Stomach (tissue), 9 donors: ENCODE measurements around the gene CLDN7. TPM values are rescaled to one million over a fixed set of nuclear protein-coding genes. Genes with fewer than 3 reads are reported as not detected.
A peak's percentile ranks its signal among the peaks of the same experiment; 100 is the strongest.

ENCODE experiments used
- DNase-seq, 2 donors: peaks; one replicate each; pipeline versions ENCODE4 v3.0.0 to v3.0.0-alpha.2; 2013 to 2019
- H3K27ac ChIP-seq, 5 donors: fragments of 200-600 bp in 4 of 5; sonication (generic) in 4 of 5; one replicate each; pipeline ENCODE4 v1.5.1; 2013 to 2019; ENCODE audit warnings: mild to moderate bottlenecking in 1 of 5, moderate library complexity in 1 of 5
- H3K27me3 ChIP-seq, 3 donors: fragments of 200-600 bp; sonication (generic); one replicate each; pipeline ENCODE4 v1.5.1; 2017 to 2019; ENCODE audit warnings: mixed run types in 1 of 3
- H3K36me3 ChIP-seq, 4 donors: fragments of 200-600 bp; sonication (generic); 1 replicate in 3 of 4; 2 replicates in 1 of 4; pipeline ENCODE4 v1.5.1; 2016 to 2019
- H3K4me1 ChIP-seq, 4 donors: fragments of 200-600 bp; sonication (generic); one replicate each; pipeline ENCODE4 v1.5.1; 2016 to 2019
- H3K4me3 ChIP-seq, 4 donors: fragments of 200-600 bp; sonication (generic) in 3 of 4; one replicate each; pipeline ENCODE4 v1.5.1; 2016 to 2019; ENCODE audit warnings: mild to moderate bottlenecking in 1 of 4
- H3K9me3 ChIP-seq, 4 donors: fragments of 200-600 bp; sonication (generic); one replicate each; pipeline ENCODE4 v1.5.1; 2016 to 2019
- EP300 ChIP-seq: sonication (generic); formaldehyde crosslinking; IDR thresholded peaks from one replicate; pipeline ENCODE4 v1.6.1; 2017; ENCODE audit warnings: antibody characterized with exemption
- POLR2A ChIP-seq, 4 donors: fragments of 450-650 bp; IDR thresholded peaks; one replicate each; pipeline ENCODE4 v1.6.1; 2016; ENCODE audit warnings: antibody characterized with exemption in 4 of 4, control low read depth in 2 of 4, mild to moderate bottlenecking in 1 of 4, moderate library complexity in 1 of 4
- POLR2AphosphoS5 ChIP-seq, 3 donors: sonication (generic); formaldehyde crosslinking; IDR thresholded peaks; one replicate each; pipeline ENCODE4 v1.6.1; 2016; ENCODE audit warnings: antibody characterized with exemption in 3 of 3
- WGBS, 5 donors: extraction: QIAGEN DNeasy Blood & Tissue Kit in 3 of 5; methylation state at CpG; one replicate each; pipeline versions ENCODE4 v1.1.5 to v1.1.7; 2013 to 2018; 5-methylcytosine and 5-hydroxymethylcytosine counted together
- intact Hi-C: fragments of 100-400 bp; cut with DNase I; formaldehyde crosslinking; loops from one replicate; pipeline ENCODE4 v1.15.1; 2023; ENCODE audit warnings: low total_unique reads
- polyA plus RNA-seq, 3 donors: library from polyadenylated mRNA; stranded (reverse); fragments of 200-250 nt; gene quantifications; one replicate each; pipeline ENCODE4 v1.2.3, GENCODE V29; 2013
- total RNA-seq, 5 donors: library from RNA; depleted of rRNA; stranded (reverse); fragments of >200 nt; gene quantifications; one replicate each; pipeline versions ENCODE4 v1.1.0 to v1.2.3, GENCODE V29; 2014 to 2016
- TF ChIP-seq, protein P1 (sequence below), 7 experiments: fragments of 450-650 bp in 4 of 7; fragments of 200-600 bp in 3 of 7; sonication (generic) in 3 of 7; IDR thresholded peaks; one replicate each; pipeline ENCODE4 v1.5.1; 2016 to 2019; ENCODE audit warnings: antibody characterized with exemption in 7 of 7, control low read depth in 2 of 7, mild to moderate bottlenecking in 1 of 7
- donor health status: healthy with polysubstance abuse.
- donor health status: Bipolar disorder and iron deficiency.
- donor health status: healthy.

The CLDN7 gene
- total and polyA plus RNA-seq, 8 donors: 1.8 to 829 (median 13.7) TPM

DNA sequence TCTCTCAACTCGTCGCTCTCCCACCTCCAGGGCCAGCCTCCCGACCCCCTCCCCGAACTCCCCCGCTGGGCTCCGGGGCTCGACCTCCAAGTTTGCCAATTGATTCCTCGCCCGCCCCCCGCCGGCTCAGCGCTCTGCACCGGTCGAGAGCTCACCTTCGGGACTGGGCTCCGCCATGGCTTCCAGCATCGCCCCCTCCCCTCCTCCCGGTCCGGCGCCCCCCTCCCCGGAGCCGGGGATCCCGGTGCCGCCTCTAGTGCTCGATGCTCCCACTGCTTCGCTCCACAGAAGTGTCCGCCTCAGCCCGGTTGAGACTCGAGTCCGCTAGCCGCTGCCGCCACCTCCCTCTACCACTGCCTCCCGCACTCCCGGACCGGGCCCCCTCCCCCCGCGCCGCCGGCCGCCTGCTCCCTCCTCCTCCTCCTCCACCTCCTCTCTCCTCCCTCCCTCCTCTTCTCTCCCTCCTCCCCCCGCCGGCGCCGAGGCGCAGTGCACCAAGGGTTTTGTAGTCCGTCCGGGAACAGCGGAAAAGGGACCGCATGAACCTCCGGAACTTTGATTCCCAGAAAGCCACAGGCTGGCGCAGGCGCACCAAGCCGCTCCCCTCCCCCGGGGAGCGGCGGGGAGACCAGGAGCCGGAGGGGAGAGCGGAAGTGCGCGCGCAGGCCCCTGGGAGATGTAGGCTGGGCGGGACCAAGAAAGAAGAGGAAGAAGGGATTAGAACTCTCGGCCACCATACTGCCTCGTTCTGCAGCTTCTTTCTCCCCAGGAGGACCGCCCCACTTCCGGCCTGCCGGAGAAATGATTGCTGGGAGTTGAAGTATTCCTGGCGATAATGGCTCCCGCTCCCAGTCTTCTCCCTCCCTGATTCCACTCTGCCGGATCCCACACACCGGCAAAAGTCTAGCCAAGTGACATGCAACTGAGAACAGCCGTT lies 22.9 kb downstream of the CLDN7 start, which contains the start of gene PHF23:
TSS of gene PHF23 (minus strand) at position 367 of the 937 bp plus-strand sequence. CDS start at position 189, 178 bp downstream.
- Histone ChIP-seq H3K4me3 (peak within 1 kb of the TSS; percentile 97 to 100 (median 98)), H3K4me1 (peaks cover 39 to 65% (median 57%) of the 10 kb centered on the region in 4 donors), H3K36me3 (peaks cover 24 to 43% (median 39%) of the 10 kb centered on the region in 4 donors), H3K27ac (peak within 1 kb of the TSS; percentile 88 to 99 (median 97)), H3K9me3 (no peaks in the 10 kb centered on the region), H3K27me3 (no peaks in the 10 kb centered on the region)
- TF ChIP-seq, protein P1, sequence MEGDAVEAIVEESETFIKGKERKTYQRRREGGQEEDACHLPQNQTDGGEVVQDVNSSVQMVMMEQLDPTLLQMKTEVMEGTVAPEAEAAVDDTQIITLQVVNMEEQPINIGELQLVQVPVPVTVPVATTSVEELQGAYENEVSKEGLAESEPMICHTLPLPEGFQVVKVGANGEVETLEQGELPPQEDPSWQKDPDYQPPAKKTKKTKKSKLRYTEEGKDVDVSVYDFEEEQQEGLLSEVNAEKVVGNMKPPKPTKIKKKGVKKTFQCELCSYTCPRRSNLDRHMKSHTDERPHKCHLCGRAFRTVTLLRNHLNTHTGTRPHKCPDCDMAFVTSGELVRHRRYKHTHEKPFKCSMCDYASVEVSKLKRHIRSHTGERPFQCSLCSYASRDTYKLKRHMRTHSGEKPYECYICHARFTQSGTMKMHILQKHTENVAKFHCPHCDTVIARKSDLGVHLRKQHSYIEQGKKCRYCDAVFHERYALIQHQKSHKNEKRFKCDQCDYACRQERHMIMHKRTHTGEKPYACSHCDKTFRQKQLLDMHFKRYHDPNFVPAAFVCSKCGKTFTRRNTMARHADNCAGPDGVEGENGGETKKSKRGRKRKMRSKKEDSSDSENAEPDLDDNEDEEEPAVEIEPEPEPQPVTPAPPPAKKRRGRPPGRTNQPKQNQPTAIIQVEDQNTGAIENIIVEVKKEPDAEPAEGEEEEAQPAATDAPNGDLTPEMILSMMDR (IDR thresholded peaks at IDR 0.05): peak in 2 of 7 experiments; percentile 40 to 52
- TF ChIP-seq POLR2A (IDR thresholded peaks at IDR 0.05): no peak
- TF ChIP-seq EP300: no peak
- peak; percentile 61 to 96 (median 81) for TF ChIP-seq POLR2AphosphoS5 (IDR thresholded peaks at IDR 0.05)
- 0 to 1% (median 0%) methylated on average over 56 to 72 of the region's 72 CpGs for WGBS, 5 donors
- peak; percentile 99 to 100 for DNase-seq
- intact Hi-C loops: no loop called here

GRCh38 chr17:7238420-7239090 lies 23.7 kb downstream of the CLDN7 start:
- DNase-seq: peak in 1 of 2 donors; percentile 75
- Histone ChIP-seq H3K36me3 (peaks cover 23 to 35% (median 31%) of the 10 kb centered on the region in 4 donors), H3K4me1 (peaks cover 38 to 61% (median 56%) of the 10 kb centered on the region in 4 donors), H3K27ac (peak overlapping the region; percentile 88 to 99 (median 96)), H3K27me3 (no peaks in the 10 kb centered on the region), H3K4me3 (peak overlapping the region; percentile 97 to 100 (median 98)), H3K9me3 (no peaks in the 10 kb centered on the region)
- 0 to 2% (median 1%) methylated on average over 26 to 39 of the region's 39 CpGs for WGBS, 5 donors
- TF ChIP-seq, protein P1 (IDR thresholded peaks at IDR 0.05): no peak
- TF ChIP-seq POLR2A (IDR thresholded peaks at IDR 0.05) (no peak), POLR2AphosphoS5 (IDR thresholded peaks at IDR 0.05) (no peak), EP300 (no peak)
- intact Hi-C loops: no loop called here

DNA sequence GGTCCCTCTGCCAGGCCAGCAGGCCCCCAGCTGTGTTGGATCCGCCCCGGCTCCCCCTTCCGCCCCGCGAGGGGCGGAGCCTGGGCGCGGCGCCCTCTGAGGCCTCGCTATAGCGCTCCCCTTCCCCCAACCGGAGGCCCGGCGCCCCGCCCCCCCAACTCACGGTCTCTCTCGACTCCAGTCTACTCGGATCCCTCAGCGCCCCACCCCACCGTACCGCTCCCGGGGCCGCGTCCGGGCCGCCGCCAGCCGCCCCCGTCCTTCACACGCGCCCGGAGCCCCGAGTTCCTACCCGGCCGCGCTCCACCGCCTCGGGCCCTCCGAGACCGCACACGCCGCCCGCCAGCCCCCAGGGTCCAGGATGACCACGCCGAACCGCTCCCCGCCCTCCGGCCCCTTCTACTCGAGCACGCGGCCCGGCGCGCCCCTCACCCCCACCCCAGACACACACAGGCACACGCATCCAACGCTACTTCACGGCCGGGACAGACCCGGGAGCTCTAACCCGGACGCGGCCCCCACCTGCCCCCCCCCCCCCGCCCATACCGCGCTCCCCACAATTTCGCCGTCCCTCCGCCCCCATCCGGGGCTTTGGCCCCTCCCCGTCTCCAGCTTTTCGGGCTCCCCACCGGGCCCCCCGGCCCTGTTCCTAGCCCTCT lies 24.4 kb downstream of the CLDN7 start:
- WGBS, 5 donors: 0 to 1% (median 1%) methylated on average over 11 to 70 of the region's 73 CpGs

GRCh38 chr17:7237266-7237760 lies 25.0 kb downstream of the CLDN7 start:
- 19 to 27% (median 23%) methylated on average over 6 of the region's 6 CpGs for WGBS, 5 donors
- peak overlapping the region; percentile 97 to 100 (median 98) for H3K4me3 ChIP-seq
- intact Hi-C loops: no loop called here
- peak overlapping the region; percentile 88 to 99 (median 96) for H3K27ac ChIP-seq
- peaks cover 47 to 69% (median 64%) of the 10 kb centered on the region in 4 donors for H3K4me1 ChIP-seq
- TF ChIP-seq, protein P1 (IDR thresholded peaks at IDR 0.05): no peak
- no peak for TF ChIP-seq EP300
- TF ChIP-seq POLR2A (IDR thresholded peaks at IDR 0.05): no peak
- no peak for TF ChIP-seq POLR2AphosphoS5 (IDR thresholded peaks at IDR 0.05)
- H3K36me3 ChIP-seq: peaks cover 23 to 34% (median 31%) of the 10 kb centered on the region in 4 donors
- no peaks in the 10 kb centered on the region for H3K9me3 ChIP-seq
- no peaks in the 10 kb centered on the region for H3K27me3 ChIP-seq
- no peak for DNase-seq

More for the DNA sequence above, 24.4 kb downstream of the CLDN7 start:
- no peaks in the 10 kb centered on the region for H3K27me3 ChIP-seq
- peak overlapping the region; percentile 97 to 100 (median 98) for H3K4me3 ChIP-seq
- no peak for TF ChIP-seq POLR2A (IDR thresholded peaks at IDR 0.05)
- TF ChIP-seq POLR2AphosphoS5 (IDR thresholded peaks at IDR 0.05): peak in 1 of 3 donors; percentile 3
- peak; percentile 85 to 93 for DNase-seq
- intact Hi-C loops: no loop called here
- H3K36me3 ChIP-seq: peaks cover 23 to 34% (median 31%) of the 10 kb centered on the region in 4 donors
- H3K27ac ChIP-seq: peak overlapping the region; percentile 88 to 99 (median 96)
- peaks cover 41 to 63% (median 58%) of the 10 kb centered on the region in 4 donors for H3K4me1 ChIP-seq
- no peaks in the 10 kb centered on the region for H3K9me3 ChIP-seq
